HL-60 (cell line): ENCODE results near the gene KHDRBS1.

Source experiments
- DNase-seq, 2 experiments: peaks; one replicate each; pipeline ENCODE4 v3.0.0-alpha.2; 2010 to 2020; ENCODE audit warnings: low read depth in 1 of 2, low spot score in 1 of 2
- H3K27ac ChIP-seq: fragments of 250-450 bp; sonication (Bioruptor Pico); replicated peaks from 2 replicates; pipeline ENCODE4 v1.5.1; 2020; ENCODE audit warnings: mild to moderate bottlenecking, moderate library complexity
- H3K27me3 ChIP-seq: fragments of 250-450 bp; sonication (Bioruptor Pico); 2 replicates; pipeline ENCODE4 v1.5.1; 2021; ENCODE audit warnings: mild to moderate bottlenecking, moderate library complexity; ENCODE audit not compliant: insufficient read depth, poor library complexity, severe bottlenecking
- H3K4me3 ChIP-seq: replicated peaks from 2 replicates; pipeline ENCODE4 v1.5.1; 2011; ENCODE audit warnings: mild to moderate bottlenecking, control low read depth, low read length; ENCODE audit not compliant: insufficient read depth
- GABPA ChIP-seq: IDR thresholded peaks from 2 replicates; pipeline ENCODE4 v1.6.1; 2012; ENCODE audit warnings: low read depth
- POLR2AphosphoS5 ChIP-seq: IDR thresholded peaks from 2 replicates; pipeline ENCODE4 v1.6.1; 2012; ENCODE audit warnings: low read depth
- SPI1 ChIP-seq: IDR thresholded peaks from 2 replicates; pipeline ENCODE4 v1.6.1; 2012; ENCODE audit warnings: low read depth, mild to moderate bottlenecking, borderline replicate concordance
- TF ChIP-seq, protein P1 (sequence below): IDR thresholded peaks from 2 replicates; pipeline ENCODE4 v1.6.1; 2012; ENCODE audit warnings: low read depth; ENCODE audit not compliant: insufficient replicate concordance
- TF ChIP-seq, protein P2 (sequence below): IDR thresholded peaks from one replicate; pipeline ENCODE4 v1.5.1; 2011; ENCODE audit warnings: low read length, control low read depth, inconsistent platforms; ENCODE audit not compliant: insufficient read depth

KHDRBS1 gene

DNA sequence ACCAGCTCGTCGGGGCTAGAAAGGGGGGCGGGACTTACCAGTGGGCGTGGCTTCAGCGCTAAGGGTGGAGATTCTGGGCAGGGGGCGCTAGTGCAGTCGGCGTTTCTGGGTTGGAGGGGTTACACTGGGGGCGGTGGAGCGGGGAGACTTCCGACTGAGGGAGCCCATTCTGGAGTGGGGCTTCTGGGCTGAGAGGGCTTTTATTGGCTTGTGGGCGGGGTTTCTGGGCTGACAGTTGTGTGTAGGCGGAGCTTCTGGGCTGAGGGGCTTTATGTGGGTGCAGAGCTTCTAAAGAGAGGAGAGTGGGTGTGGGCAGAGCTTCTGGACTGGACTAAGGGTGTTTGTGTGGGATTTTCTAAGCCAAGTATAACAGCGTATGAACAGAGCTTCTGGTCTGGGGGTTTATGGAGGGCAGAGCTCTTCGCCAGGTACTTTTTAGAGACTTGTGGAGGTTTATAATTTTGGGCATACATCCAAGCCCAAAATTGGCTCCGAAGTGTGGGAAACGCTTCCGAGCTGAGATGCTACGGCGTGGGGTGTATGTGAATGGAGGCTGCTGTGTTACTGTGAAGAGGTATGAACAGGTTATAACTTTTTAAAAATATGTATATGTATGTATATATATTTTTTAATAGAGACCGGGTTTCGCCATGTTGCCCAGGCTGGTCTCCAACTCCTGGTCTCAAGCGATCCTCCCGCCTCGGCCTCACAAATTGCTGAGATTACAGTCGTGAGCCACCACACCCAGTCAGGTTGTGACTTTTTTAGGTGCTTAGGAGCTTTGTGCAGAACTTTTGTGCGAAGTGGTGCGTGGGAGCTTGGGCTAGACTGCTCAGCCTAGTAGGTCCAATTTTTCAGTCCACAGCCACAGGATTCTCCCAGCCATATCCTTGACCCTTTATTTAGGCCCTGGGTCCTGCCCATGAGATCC, 59.9 kb downstream of the KHDRBS1 start:
- TF ChIP-seq, protein P1, sequence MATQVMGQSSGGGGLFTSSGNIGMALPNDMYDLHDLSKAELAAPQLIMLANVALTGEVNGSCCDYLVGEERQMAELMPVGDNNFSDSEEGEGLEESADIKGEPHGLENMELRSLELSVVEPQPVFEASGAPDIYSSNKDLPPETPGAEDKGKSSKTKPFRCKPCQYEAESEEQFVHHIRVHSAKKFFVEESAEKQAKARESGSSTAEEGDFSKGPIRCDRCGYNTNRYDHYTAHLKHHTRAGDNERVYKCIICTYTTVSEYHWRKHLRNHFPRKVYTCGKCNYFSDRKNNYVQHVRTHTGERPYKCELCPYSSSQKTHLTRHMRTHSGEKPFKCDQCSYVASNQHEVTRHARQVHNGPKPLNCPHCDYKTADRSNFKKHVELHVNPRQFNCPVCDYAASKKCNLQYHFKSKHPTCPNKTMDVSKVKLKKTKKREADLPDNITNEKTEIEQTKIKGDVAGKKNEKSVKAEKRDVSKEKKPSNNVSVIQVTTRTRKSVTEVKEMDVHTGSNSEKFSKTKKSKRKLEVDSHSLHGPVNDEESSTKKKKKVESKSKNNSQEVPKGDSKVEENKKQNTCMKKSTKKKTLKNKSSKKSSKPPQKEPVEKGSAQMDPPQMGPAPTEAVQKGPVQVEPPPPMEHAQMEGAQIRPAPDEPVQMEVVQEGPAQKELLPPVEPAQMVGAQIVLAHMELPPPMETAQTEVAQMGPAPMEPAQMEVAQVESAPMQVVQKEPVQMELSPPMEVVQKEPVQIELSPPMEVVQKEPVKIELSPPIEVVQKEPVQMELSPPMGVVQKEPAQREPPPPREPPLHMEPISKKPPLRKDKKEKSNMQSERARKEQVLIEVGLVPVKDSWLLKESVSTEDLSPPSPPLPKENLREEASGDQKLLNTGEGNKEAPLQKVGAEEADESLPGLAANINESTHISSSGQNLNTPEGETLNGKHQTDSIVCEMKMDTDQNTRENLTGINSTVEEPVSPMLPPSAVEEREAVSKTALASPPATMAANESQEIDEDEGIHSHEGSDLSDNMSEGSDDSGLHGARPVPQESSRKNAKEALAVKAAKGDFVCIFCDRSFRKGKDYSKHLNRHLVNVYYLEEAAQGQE: no peak
- TF ChIP-seq SPI1 (no peak), GABPA (no peak), POLR2AphosphoS5 (no peak)
- TF ChIP-seq, protein P2, sequence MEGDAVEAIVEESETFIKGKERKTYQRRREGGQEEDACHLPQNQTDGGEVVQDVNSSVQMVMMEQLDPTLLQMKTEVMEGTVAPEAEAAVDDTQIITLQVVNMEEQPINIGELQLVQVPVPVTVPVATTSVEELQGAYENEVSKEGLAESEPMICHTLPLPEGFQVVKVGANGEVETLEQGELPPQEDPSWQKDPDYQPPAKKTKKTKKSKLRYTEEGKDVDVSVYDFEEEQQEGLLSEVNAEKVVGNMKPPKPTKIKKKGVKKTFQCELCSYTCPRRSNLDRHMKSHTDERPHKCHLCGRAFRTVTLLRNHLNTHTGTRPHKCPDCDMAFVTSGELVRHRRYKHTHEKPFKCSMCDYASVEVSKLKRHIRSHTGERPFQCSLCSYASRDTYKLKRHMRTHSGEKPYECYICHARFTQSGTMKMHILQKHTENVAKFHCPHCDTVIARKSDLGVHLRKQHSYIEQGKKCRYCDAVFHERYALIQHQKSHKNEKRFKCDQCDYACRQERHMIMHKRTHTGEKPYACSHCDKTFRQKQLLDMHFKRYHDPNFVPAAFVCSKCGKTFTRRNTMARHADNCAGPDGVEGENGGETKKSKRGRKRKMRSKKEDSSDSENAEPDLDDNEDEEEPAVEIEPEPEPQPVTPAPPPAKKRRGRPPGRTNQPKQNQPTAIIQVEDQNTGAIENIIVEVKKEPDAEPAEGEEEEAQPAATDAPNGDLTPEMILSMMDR: no peak
- Histone ChIP-seq H3K27ac (peak overlapping the region; percentile 83), H3K4me3 (peak overlapping the region; percentile 89), H3K27me3 (no peaks in the 10 kb centered on the region)
- no peak for DNase-seq

DNA sequence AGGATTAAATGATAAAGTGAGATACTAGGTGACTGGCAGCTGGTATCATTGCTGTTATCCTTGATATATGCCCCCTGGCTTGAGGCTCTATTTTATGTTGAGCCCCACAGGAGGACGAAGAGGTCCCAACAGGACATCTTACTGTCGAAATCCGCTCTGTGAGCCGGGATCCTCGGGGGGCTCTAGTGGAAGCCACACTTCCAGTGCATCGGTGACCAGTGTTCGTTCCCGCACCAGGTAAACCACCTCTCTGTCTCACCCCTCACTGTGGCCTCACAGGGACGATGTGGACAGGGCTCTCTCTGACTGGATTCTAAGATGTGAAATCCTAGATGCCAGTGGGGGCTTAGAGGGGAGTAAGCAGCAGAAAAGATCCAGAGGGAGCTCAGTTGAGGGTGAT, 61.2 kb downstream of the KHDRBS1 start:
- H3K27me3 ChIP-seq: no peaks in the 10 kb centered on the region
- TF ChIP-seq, protein P1: no peak
- H3K4me3 ChIP-seq: no peak overlapping the region
- no peak overlapping the region for H3K27ac ChIP-seq
- no peak for DNase-seq

DNA sequence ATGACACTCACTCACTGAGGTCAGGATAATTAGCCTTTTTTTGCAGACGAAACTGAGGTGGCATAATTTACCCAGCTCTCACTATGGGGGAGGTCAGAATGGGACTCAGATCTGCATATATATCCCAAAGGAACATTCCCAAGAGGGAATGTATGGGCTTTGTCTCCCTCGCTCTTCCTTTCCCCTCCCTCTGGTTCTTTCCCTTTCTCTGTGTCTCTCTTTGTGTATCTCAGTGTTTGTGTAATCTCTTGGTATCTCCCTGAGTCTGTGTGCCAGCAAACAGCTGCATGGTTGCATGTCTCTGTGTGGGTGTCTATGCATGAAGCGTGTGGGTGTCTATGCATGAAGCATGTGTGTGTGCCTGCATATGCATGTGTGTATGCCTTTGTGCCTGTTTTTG, 63.8 kb downstream of the KHDRBS1 start:
- TF ChIP-seq, protein P2: no peak
- TF ChIP-seq SPI1: no peak
- no peak for TF ChIP-seq GABPA
- TF ChIP-seq POLR2AphosphoS5: no peak
- TF ChIP-seq, protein P1: no peak
- no peaks in the 10 kb centered on the region for H3K27me3 ChIP-seq
- no peak overlapping the region for H3K27ac ChIP-seq
- DNase-seq: no peak
- no peak overlapping the region for H3K4me3 ChIP-seq
